Stimulated activated CD4-positive, alpha-beta T cell treated with anti-CD3 and anti-CD28 coated beads, TNF-alpha, amount 100 ng/mL, for 24 hours (primary cell): ENCODE data around the gene UNC45A.

Experiments
- DNase-seq, 3 experiments: peaks; one replicate each; pipeline ENCODE4 v3.0.0-alpha.2; 2020; ENCODE audit warnings: low read depth in 3 of 3

The UNC45A gene

GRCh38 chr15:90966262-90966661 is 31.2 kb downstream of the UNC45A start:
- DNase-seq = no peak

- DNase-seq = no peak
Measured at GRCh38 chr15:90967206-90967605, 32.1 kb downstream of the UNC45A start.

- DNase-seq = no peak
Measured at GRCh38 chr15:90968434-90968833, 33.3 kb downstream of the UNC45A start.

- DNase-seq = no peak
Measured at GRCh38 chr15:90970274-90970673, 35.2 kb downstream of the UNC45A start.

GRCh38 chr15:90972133-90972532 is 37.0 kb downstream of the UNC45A start:
- DNase-seq = no peak

- no peak for DNase-seq
Measured at GRCh38 chr15:90974216-90974615, 39.1 kb downstream of the UNC45A start.

- no peak for DNase-seq
Measured at GRCh38 chr15:90979582-90979981, 44.5 kb downstream of the UNC45A start.

- no peak for DNase-seq
Measured at GRCh38 chr15:90981681-90982080, 46.6 kb downstream of the UNC45A start.

- DNase-seq = no peak
Measured at GRCh38 chr15:90982135-90982534, 47.0 kb downstream of the UNC45A start.

GRCh38 chr15:90986790-90987507 is 51.9 kb downstream of the UNC45A start:
- no peak for DNase-seq

GRCh38 chr15:90987561-90988141 is 52.6 kb downstream of the UNC45A start:
- DNase-seq = no peak

GRCh38 chr15:90988296-90988695 is 53.2 kb downstream of the UNC45A start:
- no peak for DNase-seq

- no peak for DNase-seq
Measured at GRCh38 chr15:90989040-90989768, 54.1 kb downstream of the UNC45A start.

GRCh38 chr15:90990446-90990845 is 55.4 kb downstream of the UNC45A start:
- no peak for DNase-seq

GRCh38 chr15:90991587-90992285 is 56.7 kb downstream of the UNC45A start:
- DNase-seq = no peak

- peak in 1 of 3 experiments; percentile 12 for DNase-seq
Measured at GRCh38 chr15:90994059-90994416, 59.0 kb downstream of the UNC45A start.

- peak; percentile 95 to 98 (median 97) for DNase-seq
Measured at GRCh38 chr15:90994417-90995311, 59.6 kb downstream of the UNC45A start, which contains the start of gene PRC1. PRC1 (minus strand) TSS chr15:90994535; CDS start chr15:90994417, 118 bp downstream.

- no peak for DNase-seq
Measured at GRCh38 chr15:90998737-90999136, 63.7 kb downstream of the UNC45A start.

- DNase-seq = no peak
Measured at GRCh38 chr15:91001209-91001608, 66.1 kb downstream of the UNC45A start.
